Right renal cortex interstitium (tissue), 3 donors: ENCODE results near the gene SPATA13. TPM values are rescaled to one million over a fixed set of nuclear protein-coding genes. Genes with fewer than 3 reads are reported as not detected.

Experiments
- DNase-seq, 3 donors: peaks; one replicate each; pipeline ENCODE4 v3.0.0-alpha.2; 2013; ENCODE audit warnings: low read depth in 3 of 3, low spot score in 2 of 3
- polyA plus RNA-seq, 3 donors: library from polyadenylated mRNA; unstranded; fragments of 120-200 nt; gene quantifications; one replicate each; pipeline ENCODE4 v1.2.1, GENCODE V29; 2013; ENCODE audit not compliant: insufficient read length in 3 of 3

SPATA13 gene
- polyA plus RNA-seq, 3 donors, result 52.4 to 58.5 (median 56.4) TPM

- DNase-seq, result no peak
These were observed 21.6 kb upstream of the SPATA13 start for GRCh38 chr13:24138911-24139310.

- no peak for DNase-seq
These were observed 19.1 kb upstream of the SPATA13 start for GRCh38 chr13:24141333-24141910.

- DNase-seq, result no peak
These were observed 18.1 kb upstream of the SPATA13 start for GRCh38 chr13:24142453-24142852.

GRCh38 chr13:24142886-24143285 lies 17.6 kb upstream of the SPATA13 start:
- DNase-seq, result no peak

GRCh38 chr13:24145240-24145639 lies 15.3 kb upstream of the SPATA13 start:
- no peak for DNase-seq

- no peak for DNase-seq
These were observed 14.8 kb upstream of the SPATA13 start for GRCh38 chr13:24145674-24146073.

- DNase-seq, result no peak
These were observed 13.5 kb upstream of the SPATA13 start for GRCh38 chr13:24146961-24147569.

- no peak for DNase-seq
These were observed 13.0 kb upstream of the SPATA13 start for GRCh38 chr13:24147570-24147963.

- DNase-seq, result no peak
These were observed 11.9 kb upstream of the SPATA13 start for GRCh38 chr13:24148414-24149235.

GRCh38 chr13:24149246-24150032 lies 11.1 kb upstream of the SPATA13 start:
- no peak for DNase-seq

GRCh38 chr13:24150572-24150971 lies 9.9 kb upstream of the SPATA13 start:
- no peak for DNase-seq

- no peak for DNase-seq
These were observed 8.7 kb upstream of the SPATA13 start for GRCh38 chr13:24151864-24152263.

- DNase-seq, result no peak
These were observed 8.0 kb upstream of the SPATA13 start for GRCh38 chr13:24152292-24153214.

GRCh38 chr13:24153347-24153746 lies 7.2 kb upstream of the SPATA13 start:
- DNase-seq, result no peak

GRCh38 chr13:24153979-24154701 lies 6.4 kb upstream of the SPATA13 start:
- DNase-seq, result no peak

GRCh38 chr13:24159357-24159756 lies 1.2 kb upstream of the SPATA13 start:
- no peak for DNase-seq

GRCh38 chr13:24161010-24161775 lies 673 bp downstream of the SPATA13 start:
- peak in 1 of 3 donors; percentile 29 for DNase-seq

GRCh38 chr13:24161980-24162525 lies 1.5 kb downstream of the SPATA13 start:
- no peak for DNase-seq
